Frontal cortex (tissue), 4 donors: ENCODE results near the gene RNFT1. TPM values are rescaled to one million over a fixed set of nuclear protein-coding genes. Genes with fewer than 3 reads are reported as not detected.
"Not testable (repeated sequence)": the region's sequence is repeated elsewhere in the genome, so short reads cannot be mapped to it uniquely, and the experiment has no call there.

Source experiments
- DNase-seq, 2 donors: peaks; one replicate each; pipeline ENCODE4 v3.0.0; 2012; ENCODE audit warnings: low spot score in 2 of 2
- FAIRE-seq: peaks from 2 replicates; lab custom pipeline; 2012; peaks lifted over from hg19 to GRCh38; lab: Jason Lieb, UNC
- total RNA-seq: library from RNA; depleted of rRNA; stranded (reverse); fragments of >200 nt; gene quantifications from one replicate; pipeline ENCODE4 v1.2.3, GENCODE V29; 2014
- donor health status: control.
- donor health status: control.
- donor health status: control.

The RNFT1 gene
- total RNA-seq, result 15.5 TPM

- FAIRE-seq, result no peak
- DNase-seq, result peak; percentile 82 to 86
Measured at GRCh38 chr17:59964482-59965328, at the start of gene RNFT1. RNFT1 (minus strand) TSS chr17:59964740; CDS start chr17:59964663, 77 bp downstream.

GRCh38 chr17:60009326-60009725, 44.8 kb upstream of the RNFT1 start:
- not testable (repeated sequence) for FAIRE-seq

GRCh38 chr17:60008377-60008776, 43.8 kb upstream of the RNFT1 start:
- DNase-seq, FAIRE-seq: not testable (repeated sequence)

More at GRCh38 chr17:60009326-60009725, 44.8 kb upstream of the RNFT1 start:
- DNase-seq, result not testable (repeated sequence)

- DNase-seq, result peak in 1 of 2 donors; percentile 0
- no peak for FAIRE-seq
Measured at GRCh38 chr17:60006160-60006559, 41.6 kb upstream of the RNFT1 start.

- not testable (repeated sequence) for DNase-seq, FAIRE-seq
Measured at GRCh38 chr17:60004561-60004960, 40.0 kb upstream of the RNFT1 start.

GRCh38 chr17:60002405-60002804, 37.9 kb upstream of the RNFT1 start:
- FAIRE-seq, result not testable (repeated sequence)

GRCh38 chr17:59996608-59997007, 32.1 kb upstream of the RNFT1 start:
- not testable (repeated sequence) for FAIRE-seq

More at GRCh38 chr17:60002405-60002804, 37.9 kb upstream of the RNFT1 start:
- not testable (repeated sequence) for DNase-seq

GRCh38 chr17:59975166-59975565, 10.6 kb upstream of the RNFT1 start:
- FAIRE-seq, DNase-seq: not testable (repeated sequence)

More at GRCh38 chr17:59996608-59997007, 32.1 kb upstream of the RNFT1 start:
- not testable (repeated sequence) for DNase-seq

- not testable (repeated sequence) for FAIRE-seq, DNase-seq
Measured at GRCh38 chr17:59973483-59973882, 8.9 kb upstream of the RNFT1 start.

- FAIRE-seq (no peak), DNase-seq (no peak)
Measured at GRCh38 chr17:59972778-59973177, 8.2 kb upstream of the RNFT1 start.

GRCh38 chr17:59971771-59972170, 7.2 kb upstream of the RNFT1 start:
- not testable (repeated sequence) for DNase-seq, FAIRE-seq

- FAIRE-seq (no peak), DNase-seq (peak; percentile 19 to 49)
Measured at GRCh38 chr17:59963738-59964481, 630 bp downstream of the RNFT1 start.

- DNase-seq, result no peak
Measured at GRCh38 chr17:59962739-59963318, 1.7 kb downstream of the RNFT1 start.

GRCh38 chr17:59959574-59959973, 5.0 kb downstream of the RNFT1 start:
- FAIRE-seq, DNase-seq: not testable (repeated sequence)

More at GRCh38 chr17:59962739-59963318, 1.7 kb downstream of the RNFT1 start:
- no peak for FAIRE-seq

GRCh38 chr17:59954856-59955255, 9.7 kb downstream of the RNFT1 start:
- FAIRE-seq (no peak), DNase-seq (no peak)

- DNase-seq, result no peak
- no peak for FAIRE-seq
Measured at GRCh38 chr17:59950049-59950448, 14.5 kb downstream of the RNFT1 start.

GRCh38 chr17:59947310-59947709, 17.2 kb downstream of the RNFT1 start:
- FAIRE-seq, DNase-seq: not testable (repeated sequence)

- not testable (repeated sequence) for FAIRE-seq, DNase-seq
Measured at GRCh38 chr17:59946433-59946832, 18.1 kb downstream of the RNFT1 start.

GRCh38 chr17:59941131-59941530, 23.4 kb downstream of the RNFT1 start:
- FAIRE-seq, result no peak
- DNase-seq, result no peak

GRCh38 chr17:59940697-59941096, 23.8 kb downstream of the RNFT1 start:
- not testable (repeated sequence) for FAIRE-seq, DNase-seq
